Mesendoderm (in vitro differentiated cells): ENCODE measurements around the gene STX11.

Source experiments
- DNase-seq: peaks from one replicate; pipeline ENCODE4 v3.0.0; 2013
- H2AK5ac ChIP-seq: 2 replicates; pipeline ENCODE4 v1.6.1; 2013; ENCODE audit warnings: low read length, inconsistent platforms
- H2BK120ac ChIP-seq: 2 replicates; pipeline ENCODE4 v1.6.1; 2013; ENCODE audit warnings: low read depth, mild to moderate bottlenecking, low read length, moderate library complexity, mixed read lengths
- H2BK15ac ChIP-seq: replicated peaks from 2 replicates; pipeline ENCODE4 v1.6.1; 2013; ENCODE audit warnings: low read depth, mild to moderate bottlenecking, moderate library complexity
- H2BK5ac ChIP-seq: 2 replicates; pipeline ENCODE4 v1.6.1; 2013; ENCODE audit warnings: low read length, inconsistent platforms
- H3K18ac ChIP-seq: 2 replicates; pipeline ENCODE4 v1.6.1; 2013; ENCODE audit warnings: mild to moderate bottlenecking, low read length, mixed read lengths
- H3K23ac ChIP-seq: one replicate; pipeline ENCODE4 v1.6.1; 2013; ENCODE audit warnings: low read length
- H3K27ac ChIP-seq: 2 replicates; pipeline ENCODE4 v1.5.1; 2013; ENCODE audit warnings: low read depth, mild to moderate bottlenecking, inconsistent platforms, low read length, moderate library complexity
- H3K27me3 ChIP-seq: 2 replicates; pipeline ENCODE4 v1.6.1; 2013; ENCODE audit warnings: low read length, control low read depth, mild to moderate bottlenecking, inconsistent platforms; ENCODE audit not compliant: insufficient read depth, poor library complexity
- H3K36me3 ChIP-seq: 2 replicates; pipeline ENCODE4 v1.6.1; 2013; ENCODE audit warnings: low read length, inconsistent platforms; ENCODE audit not compliant: control insufficient read depth, insufficient read depth
- H3K4ac ChIP-seq: one replicate; pipeline ENCODE4 v1.6.1; 2013; ENCODE audit warnings: low read depth, mild to moderate bottlenecking, low read length, moderate library complexity
- H3K4me1 ChIP-seq: 2 replicates; pipeline ENCODE4 v1.6.1; 2013; ENCODE audit warnings: low read depth, low read length, inconsistent platforms; ENCODE audit not compliant: control insufficient read depth
- H3K4me2 ChIP-seq: 2 replicates; pipeline ENCODE4 v1.6.1; 2013; ENCODE audit warnings: low read length
- H3K4me3 ChIP-seq: 2 replicates; pipeline ENCODE4 v1.5.1; 2013; ENCODE audit warnings: mild to moderate bottlenecking, low read length
- H3K56ac ChIP-seq: one replicate; pipeline ENCODE4 v1.6.1; 2013; ENCODE audit warnings: low read length
- H3K79me1 ChIP-seq: 2 replicates; pipeline ENCODE4 v1.6.1; 2013; ENCODE audit warnings: low read length, inconsistent platforms
- H3K79me2 ChIP-seq: 2 replicates; pipeline ENCODE4 v1.6.1; 2013; ENCODE audit warnings: mild to moderate bottlenecking, low read length; ENCODE audit not compliant: control insufficient read depth, insufficient read depth
- H3K9ac ChIP-seq: 2 replicates; pipeline ENCODE4 v1.6.1; 2013; ENCODE audit warnings: low read length, inconsistent platforms
- H4K5ac ChIP-seq: one replicate; pipeline ENCODE4 v1.6.1; 2013; ENCODE audit warnings: low read length
- H4K8ac ChIP-seq: one replicate; pipeline ENCODE4 v1.6.1; 2013; ENCODE audit warnings: low read depth, mild to moderate bottlenecking, control low read depth, low read length, moderate library complexity
- WGBS: extraction: QIAGEN DNeasy Blood & Tissue Kit; methylation state at CpG from one replicate; pipeline ENCODE4 v1.1.7; 2013; ENCODE audit warnings: low lambda C conversion rate, missing lambda C conversion rate; ENCODE audit not compliant: insufficient coverage; ENCODE audit errors: extremely low coverage; 5-methylcytosine and 5-hydroxymethylcytosine counted together

STX11 gene

DNA sequence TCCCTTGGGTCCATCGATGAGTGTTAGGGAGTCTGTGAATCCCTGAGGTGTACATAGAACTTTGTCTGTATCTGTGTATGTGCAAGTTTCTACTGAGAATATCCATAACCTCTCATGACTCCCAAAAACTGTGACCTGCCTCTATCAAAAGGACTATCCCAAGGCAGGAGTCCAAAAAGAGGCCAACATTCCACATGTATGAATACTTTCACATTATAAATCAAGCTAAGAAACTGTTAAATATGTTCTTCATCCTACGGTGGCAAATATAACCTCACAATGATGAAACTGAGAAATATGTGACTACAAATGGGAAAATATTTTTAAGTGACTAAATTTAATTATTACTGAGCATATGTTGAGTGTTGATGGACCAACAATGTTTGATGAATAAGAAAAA, 16.1 kb upstream of the STX11 start:
- H3K4ac ChIP-seq: no peak overlapping the region
- H2AK5ac ChIP-seq: no peak overlapping the region
- no peak overlapping the region for H3K23ac ChIP-seq
- no peak overlapping the region for H4K5ac ChIP-seq
- H4K8ac ChIP-seq: no peak overlapping the region
- H3K4me2 ChIP-seq: no peak overlapping the region
- no peak overlapping the region for H3K27ac ChIP-seq
- H2BK120ac ChIP-seq: no peak overlapping the region
- H3K79me2 ChIP-seq: no peaks in the 10 kb centered on the region
- H3K18ac ChIP-seq: no peak overlapping the region
- H3K79me1 ChIP-seq: no peaks in the 10 kb centered on the region
- no peak overlapping the region for H2BK15ac ChIP-seq
- H2BK5ac ChIP-seq: no peak overlapping the region
- DNase-seq: no peak
- H3K4me1 ChIP-seq: no peaks in the 10 kb centered on the region
- no peaks in the 10 kb centered on the region for H3K27me3 ChIP-seq
- no peak overlapping the region for H3K4me3 ChIP-seq
- H3K9ac ChIP-seq: no peak overlapping the region
- H3K36me3 ChIP-seq: no peaks in the 10 kb centered on the region
- H3K56ac ChIP-seq: no peak overlapping the region
- WGBS: no CpG with 5 or more reads among the region's 2 CpGs

DNA sequence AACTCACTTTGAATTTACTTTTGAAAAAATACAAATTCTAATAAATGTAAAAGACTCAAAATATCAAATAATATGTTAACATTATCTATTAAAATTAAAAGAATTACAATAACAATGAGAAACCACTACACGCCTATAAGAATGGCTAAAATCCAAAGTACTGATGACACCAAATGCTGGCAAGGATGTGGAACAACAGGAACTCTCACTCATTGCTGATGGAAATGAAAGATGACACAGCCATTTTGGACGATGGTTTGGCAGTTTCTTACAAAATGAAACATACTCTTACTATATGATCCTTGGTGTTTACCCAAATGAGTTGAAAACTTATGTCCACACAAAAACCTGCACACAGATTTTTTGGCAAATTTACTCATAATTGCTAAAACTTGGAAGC, 15.6 kb upstream of the STX11 start:
- Histone ChIP-seq H3K79me2 (no peaks in the 10 kb centered on the region), H3K23ac (no peak overlapping the region), H3K18ac (no peak overlapping the region), H2BK15ac (no peak overlapping the region), H2BK5ac (no peak overlapping the region), H4K5ac (no peak overlapping the region), H3K9ac (no peak overlapping the region), H3K56ac (no peak overlapping the region), H3K79me1 (no peaks in the 10 kb centered on the region), H3K36me3 (no peaks in the 10 kb centered on the region), H2BK120ac (no peak overlapping the region), H3K27me3 (no peaks in the 10 kb centered on the region), H3K4me3 (no peak overlapping the region), H3K4ac (no peak overlapping the region), H3K27ac (no peak overlapping the region), H4K8ac (no peak overlapping the region), H3K4me1 (no peaks in the 10 kb centered on the region), H2AK5ac (no peak overlapping the region), H3K4me2 (no peak overlapping the region)
- DNase-seq: no peak
- WGBS: no CpG with 5 or more reads among the region's 2 CpGs

DNA sequence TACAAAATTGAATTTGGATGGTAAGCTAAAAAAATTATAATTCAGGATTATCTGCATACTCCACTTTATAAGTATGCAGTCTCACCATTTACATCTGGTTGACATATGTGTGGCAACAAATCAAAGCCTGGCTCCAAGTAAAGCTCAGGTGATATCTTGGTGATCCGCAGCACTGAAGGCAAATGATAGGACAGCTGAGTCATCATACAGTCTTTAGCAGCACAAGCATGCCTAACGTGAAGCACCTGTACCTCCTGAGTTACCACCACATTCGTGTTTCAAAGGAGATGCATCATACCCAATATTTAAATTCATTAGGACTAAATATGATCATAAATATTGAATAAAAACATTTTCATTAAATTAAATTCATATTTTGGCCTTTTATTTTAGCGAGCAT, 11.8 kb upstream of the STX11 start:
- no peak overlapping the region for H2BK15ac ChIP-seq
- no peak overlapping the region for H3K9ac ChIP-seq
- no peak overlapping the region for H4K5ac ChIP-seq
- H3K4me2 ChIP-seq: no peak overlapping the region
- no CpG with 5 or more reads among the region's 4 CpGs for WGBS
- H3K27me3 ChIP-seq: no peaks in the 10 kb centered on the region
- H3K4me3 ChIP-seq: no peak overlapping the region
- no peaks in the 10 kb centered on the region for H3K36me3 ChIP-seq
- H2BK5ac ChIP-seq: no peak overlapping the region
- no peak overlapping the region for H3K4ac ChIP-seq
- no peak overlapping the region for H2BK120ac ChIP-seq
- H3K79me1 ChIP-seq: no peaks in the 10 kb centered on the region
- H3K18ac ChIP-seq: no peak overlapping the region
- H2AK5ac ChIP-seq: no peak overlapping the region
- H3K4me1 ChIP-seq: no peaks in the 10 kb centered on the region
- no peaks in the 10 kb centered on the region for H3K79me2 ChIP-seq
- H3K27ac ChIP-seq: no peak overlapping the region
- no peak overlapping the region for H3K56ac ChIP-seq
- H3K23ac ChIP-seq: no peak overlapping the region
- no peak overlapping the region for H4K8ac ChIP-seq
- DNase-seq: no peak

DNA sequence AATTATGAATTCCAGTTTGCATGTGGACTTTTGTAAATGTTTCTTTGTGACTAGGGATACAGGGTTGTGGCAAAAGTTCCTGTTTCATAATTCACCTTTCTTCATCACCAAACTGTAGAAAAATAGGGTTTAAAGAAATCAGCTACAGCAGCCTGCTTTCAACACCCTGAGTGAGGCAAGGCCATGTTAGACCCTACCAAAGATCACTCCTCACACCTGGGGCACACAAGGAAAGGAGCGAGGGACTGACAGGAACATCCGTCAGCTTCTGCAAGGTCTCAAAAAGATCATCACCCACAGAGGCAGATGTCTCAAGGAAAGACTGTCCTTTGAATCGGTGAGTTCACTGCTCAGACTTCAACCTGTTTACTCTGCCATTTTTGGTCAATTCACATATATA, 10.5 kb upstream of the STX11 start:
- H3K79me2 ChIP-seq: no peaks in the 10 kb centered on the region
- H3K4me3 ChIP-seq: no peak overlapping the region
- H3K27ac ChIP-seq: no peak overlapping the region
- H3K18ac ChIP-seq: no peak overlapping the region
- H3K79me1 ChIP-seq: no peaks in the 10 kb centered on the region
- no peaks in the 10 kb centered on the region for H3K4me1 ChIP-seq
- no peak overlapping the region for H3K56ac ChIP-seq
- H2BK15ac ChIP-seq: no peak overlapping the region
- H2BK5ac ChIP-seq: no peak overlapping the region
- WGBS: no CpG with 5 or more reads among the region's 3 CpGs
- no peak overlapping the region for H2AK5ac ChIP-seq
- H3K23ac ChIP-seq: no peak overlapping the region
- no peaks in the 10 kb centered on the region for H3K36me3 ChIP-seq
- no peak overlapping the region for H3K4me2 ChIP-seq
- no peak overlapping the region for H4K5ac ChIP-seq
- no peak overlapping the region for H3K9ac ChIP-seq
- no peak overlapping the region for H3K4ac ChIP-seq
- no peaks in the 10 kb centered on the region for H3K27me3 ChIP-seq
- no peak overlapping the region for H4K8ac ChIP-seq
- DNase-seq: no peak
- H2BK120ac ChIP-seq: no peak overlapping the region

DNA sequence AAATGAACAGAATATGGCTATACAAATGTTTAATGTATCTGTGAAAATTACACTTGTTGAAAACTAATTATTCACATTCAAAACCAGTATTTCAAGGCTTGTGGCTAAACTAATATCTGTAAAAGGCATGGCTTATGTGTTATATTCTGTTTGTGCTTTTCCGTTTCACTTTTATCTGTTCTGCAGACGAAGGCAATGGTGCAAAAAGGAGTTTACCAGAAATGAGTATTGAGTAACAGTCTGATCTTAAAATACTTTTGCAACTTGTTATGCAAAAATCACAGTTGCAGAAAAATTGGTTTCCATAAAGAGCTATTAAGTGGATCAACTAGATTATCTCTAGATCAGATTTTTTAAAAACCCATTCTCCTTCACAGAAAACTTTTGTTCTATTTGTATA, 9.4 kb upstream of the STX11 start:
- no peaks in the 10 kb centered on the region for H3K79me1 ChIP-seq
- H3K4me1 ChIP-seq: no peaks in the 10 kb centered on the region
- H3K79me2 ChIP-seq: no peaks in the 10 kb centered on the region
- no peak overlapping the region for H2BK120ac ChIP-seq
- no peak overlapping the region for H4K8ac ChIP-seq
- H3K4me2 ChIP-seq: no peak overlapping the region
- no peak overlapping the region for H3K4ac ChIP-seq
- H2BK15ac ChIP-seq: no peak overlapping the region
- no peak overlapping the region for H3K27ac ChIP-seq
- H3K27me3 ChIP-seq: no peaks in the 10 kb centered on the region
- no peaks in the 10 kb centered on the region for H3K36me3 ChIP-seq
- DNase-seq: no peak
- no peak overlapping the region for H2BK5ac ChIP-seq
- no peak overlapping the region for H2AK5ac ChIP-seq
- H3K23ac ChIP-seq: no peak overlapping the region
- H3K56ac ChIP-seq: no peak overlapping the region
- no peak overlapping the region for H3K9ac ChIP-seq
- WGBS: no CpG with 5 or more reads among the region's 2 CpGs
- no peak overlapping the region for H3K4me3 ChIP-seq
- no peak overlapping the region for H4K5ac ChIP-seq
- no peak overlapping the region for H3K18ac ChIP-seq

DNA sequence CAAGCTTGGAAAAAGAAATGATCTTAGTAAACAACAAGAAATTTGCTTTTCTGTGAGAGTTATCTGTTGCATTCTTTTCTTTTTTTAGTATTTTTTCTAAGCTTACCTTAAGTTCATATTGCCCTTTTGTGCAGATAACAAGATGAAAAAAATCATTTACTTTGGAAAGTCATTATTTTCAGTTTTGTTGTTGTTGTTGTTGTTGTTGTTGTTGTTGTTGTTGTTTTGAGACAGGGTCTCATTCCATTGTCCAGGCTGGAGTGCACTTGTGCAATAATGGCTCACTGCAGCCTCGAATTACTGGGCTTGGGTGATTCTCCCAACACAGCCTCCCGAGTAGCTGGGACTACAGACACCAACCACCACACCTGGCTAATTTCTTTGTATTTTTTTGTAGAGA, 8.8 kb upstream of the STX11 start:
- H4K8ac ChIP-seq: no peak overlapping the region
- H4K5ac ChIP-seq: no peak overlapping the region
- no peaks in the 10 kb centered on the region for H3K79me2 ChIP-seq
- no peak overlapping the region for H3K18ac ChIP-seq
- no peaks in the 10 kb centered on the region for H3K4me1 ChIP-seq
- H3K27ac ChIP-seq: no peak overlapping the region
- no peak overlapping the region for H3K56ac ChIP-seq
- H2AK5ac ChIP-seq: no peak overlapping the region
- H2BK120ac ChIP-seq: no peak overlapping the region
- no peak overlapping the region for H2BK5ac ChIP-seq
- no peaks in the 10 kb centered on the region for H3K36me3 ChIP-seq
- H3K23ac ChIP-seq: no peak overlapping the region
- no CpG with 5 or more reads among the region's 2 CpGs for WGBS
- H3K4me2 ChIP-seq: no peak overlapping the region
- H3K4ac ChIP-seq: no peak overlapping the region
- H3K79me1 ChIP-seq: no peaks in the 10 kb centered on the region
- H3K4me3 ChIP-seq: no peak overlapping the region
- DNase-seq: no peak
- no peak overlapping the region for H3K9ac ChIP-seq
- H3K27me3 ChIP-seq: no peaks in the 10 kb centered on the region
- no peak overlapping the region for H2BK15ac ChIP-seq
